RPMI8226 (cell line): Measurements from ENCODE around the gene ORMDL3.
"Not testable (repeated sequence)": the region's sequence is repeated elsewhere in the genome, so short reads cannot be mapped to it uniquely, and the experiment has no call there.

Source experiments
- DNase-seq: peaks from one replicate; pipeline ENCODE4 v3.0.0-alpha.2; 2015

Gene ORMDL3

GRCh38 chr17:39948489-39948828, 21.1 kb upstream of the ORMDL3 start:
- not testable (repeated sequence) for DNase-seq

GRCh38 chr17:39946551-39947330, 19.3 kb upstream of the ORMDL3 start:
- no peak for DNase-seq

GRCh38 chr17:39944393-39944711, 17.0 kb upstream of the ORMDL3 start:
- no peak for DNase-seq

GRCh38 chr17:39943702-39944392, 16.4 kb upstream of the ORMDL3 start:
- DNase-seq, result no peak

- DNase-seq, result peak; percentile 86
Observed at GRCh38 chr17:39939588-39940419, 12.4 kb upstream of the ORMDL3 start.

- no peak for DNase-seq
Observed at GRCh38 chr17:39939106-39939505, 11.7 kb upstream of the ORMDL3 start.

GRCh38 chr17:39938140-39938869, 10.9 kb upstream of the ORMDL3 start:
- DNase-seq, result no peak

GRCh38 chr17:39937447-39937846, 10.0 kb upstream of the ORMDL3 start:
- no peak for DNase-seq

GRCh38 chr17:39935909-39936308, 8.5 kb upstream of the ORMDL3 start:
- DNase-seq, result no peak

- DNase-seq, result no peak
Observed at GRCh38 chr17:39934324-39934723, 6.9 kb upstream of the ORMDL3 start.

- DNase-seq, result no peak
Observed at GRCh38 chr17:39933912-39934311, 6.5 kb upstream of the ORMDL3 start.

- DNase-seq, result no peak
Observed at GRCh38 chr17:39929646-39930407, 2.4 kb upstream of the ORMDL3 start.

GRCh38 chr17:39928858-39929645, 1.7 kb upstream of the ORMDL3 start:
- DNase-seq, result peak; percentile 28

GRCh38 chr17:39927929-39928857, 792 bp upstream of the ORMDL3 start:
- peak; percentile 48 for DNase-seq

- peak; percentile 84 for DNase-seq
Observed at GRCh38 chr17:39926588-39927100, 757 bp downstream of the ORMDL3 start.

GRCh38 chr17:39926135-39926587, 1.2 kb downstream of the ORMDL3 start:
- DNase-seq, result no peak

GRCh38 chr17:39925282-39926134, 1.9 kb downstream of the ORMDL3 start:
- peak; percentile 41 for DNase-seq

GRCh38 chr17:39924691-39925055, 2.7 kb downstream of the ORMDL3 start:
- no peak for DNase-seq
